Trophoblast cell (in vitro differentiated cells and primary cell): ENCODE results near the gene EML6.
"Not testable (repeated sequence)": the region's sequence is repeated elsewhere in the genome, so short reads cannot be mapped to it uniquely, and the experiment has no call there.

Source experiments
- DNase-seq, 2 donors: peaks; one replicate each; pipeline ENCODE4 v3.0.0-alpha.2; 2016
- H2AFZ ChIP-seq: 2 replicates; pipeline ENCODE4 v1.6.1; 2013; ENCODE audit warnings: low read length, moderate library complexity, mild to moderate bottlenecking; ENCODE audit not compliant: insufficient read depth, poor library complexity
- H2AK5ac ChIP-seq: 2 replicates; pipeline ENCODE4 v1.6.1; 2013; ENCODE audit warnings: mild to moderate bottlenecking, low read length
- H2BK120ac ChIP-seq: 2 replicates; pipeline ENCODE4 v1.6.1; 2013; ENCODE audit warnings: low read length, mild to moderate bottlenecking, moderate library complexity; ENCODE audit not compliant: insufficient read depth, poor library complexity
- H2BK12ac ChIP-seq: 2 replicates; pipeline ENCODE4 v1.6.1; 2013; ENCODE audit warnings: mild to moderate bottlenecking, low read length, moderate library complexity
- H2BK5ac ChIP-seq: 2 replicates; pipeline ENCODE4 v1.6.1; 2013; ENCODE audit warnings: low read length, low read depth, moderate library complexity, mild to moderate bottlenecking; ENCODE audit not compliant: poor library complexity
- H3K14ac ChIP-seq: 2 replicates; pipeline ENCODE4 v1.6.1; 2013; ENCODE audit warnings: mild to moderate bottlenecking, low read length
- H3K18ac ChIP-seq: 2 replicates; pipeline ENCODE4 v1.6.1; 2013; ENCODE audit warnings: mild to moderate bottlenecking, low read length
- H3K23ac ChIP-seq: 2 replicates; pipeline ENCODE4 v1.6.1; 2013; ENCODE audit warnings: low read length
- H3K27ac ChIP-seq: 2 replicates; pipeline ENCODE4 v1.5.1; 2013; ENCODE audit warnings: low read depth, mild to moderate bottlenecking, inconsistent platforms, low read length, moderate library complexity
- H3K27me3 ChIP-seq: 2 replicates; pipeline ENCODE4 v1.6.1; 2013; ENCODE audit warnings: inconsistent platforms, mild to moderate bottlenecking, low read length, moderate library complexity; ENCODE audit not compliant: insufficient read depth
- H3K36me3 ChIP-seq, 2 experiments: 1 replicate in 1 of 2; 2 replicates in 1 of 2; pipeline ENCODE4 v1.6.1; 2013; ENCODE audit warnings: low read length in 2 of 2, mild to moderate bottlenecking in 2 of 2, moderate library complexity in 1 of 2; ENCODE audit not compliant: insufficient read depth in 2 of 2, control insufficient read depth in 1 of 2
- H3K4ac ChIP-seq: 2 replicates; pipeline ENCODE4 v1.6.1; 2013; ENCODE audit warnings: low read depth, mild to moderate bottlenecking, low read length, moderate library complexity
- H3K4me1 ChIP-seq, 2 experiments: 1 replicate in 1 of 2; 2 replicates in 1 of 2; pipeline ENCODE4 v1.6.1; 2013; ENCODE audit warnings: low read length in 2 of 2, mild to moderate bottlenecking in 2 of 2, moderate library complexity in 1 of 2; ENCODE audit not compliant: insufficient read depth in 2 of 2, control insufficient read depth in 1 of 2
- H3K4me2 ChIP-seq: 2 replicates; pipeline ENCODE4 v1.6.1; 2013; ENCODE audit warnings: inconsistent platforms, mild to moderate bottlenecking, low read length, moderate library complexity
- H3K4me3 ChIP-seq: 2 replicates; pipeline ENCODE4 v1.5.1; 2013; ENCODE audit warnings: mild to moderate bottlenecking, low read depth, low read length, inconsistent platforms
- H3K79me1 ChIP-seq: one replicate; pipeline ENCODE4 v1.6.1; 2013; ENCODE audit warnings: low read length
- H3K79me2 ChIP-seq: 2 replicates; pipeline ENCODE4 v1.6.1; 2013; ENCODE audit warnings: low read length, mild to moderate bottlenecking; ENCODE audit not compliant: control insufficient read depth, insufficient read depth, poor library complexity
- H3K9ac ChIP-seq: 2 replicates; pipeline ENCODE4 v1.6.1; 2013; ENCODE audit warnings: mild to moderate bottlenecking, low read length
- H3K9me3 ChIP-seq: 2 replicates; pipeline ENCODE4 v1.6.1; 2013; ENCODE audit warnings: low read depth, mild to moderate bottlenecking, control low read depth, inconsistent platforms, low read length; ENCODE audit not compliant: insufficient read depth
- H4K12ac ChIP-seq: 2 replicates; pipeline ENCODE4 v1.6.1; 2013; ENCODE audit warnings: low read depth, mild to moderate bottlenecking, low read length, moderate library complexity
- H4K8ac ChIP-seq: 2 replicates; pipeline ENCODE4 v1.6.1; 2013; ENCODE audit warnings: low read depth, mild to moderate bottlenecking, low read length, moderate library complexity
- H4K91ac ChIP-seq: one replicate; pipeline ENCODE4 v1.6.1; 2013; ENCODE audit warnings: low read depth, mild to moderate bottlenecking, low read length, moderate library complexity
- WGBS: extraction: QIAGEN DNeasy Blood & Tissue Kit; methylation state at CpG from one replicate; pipeline ENCODE4 v1.1.7; 2013; ENCODE audit warnings: missing lambda C conversion rate; ENCODE audit not compliant: insufficient read length, insufficient coverage; ENCODE audit errors: extremely low coverage; 5-methylcytosine and 5-hydroxymethylcytosine counted together

The EML6 gene

GRCh38 chr2:54984476-54984875 is 261.0 kb downstream of the EML6 start:
- Histone ChIP-seq H3K36me3 (peaks cover 5 to 8% of the 10 kb centered on the region in 2 experiments), H2BK120ac (no peak overlapping the region), H3K79me1 (no peaks in the 10 kb centered on the region), H2AK5ac (no peak overlapping the region), H4K8ac (no peak overlapping the region), H3K4ac (no peak overlapping the region), H2BK12ac (no peak overlapping the region), H2BK5ac (no peak overlapping the region), H2AFZ (no peak overlapping the region), H3K4me3 (no peak overlapping the region), H3K9ac (no peak overlapping the region), H3K18ac (no peak overlapping the region), H3K79me2 (no peaks in the 10 kb centered on the region), H3K27me3 (no peaks in the 10 kb centered on the region), H3K23ac (no peak overlapping the region), H3K4me1 (peaks cover 0 to 2% of the 10 kb centered on the region in 2 experiments), H3K4me2 (no peak overlapping the region), H3K27ac (no peak overlapping the region), H3K14ac (no peak overlapping the region), H4K91ac (no peak overlapping the region), H4K12ac (no peak overlapping the region), H3K9me3 (no peaks in the 10 kb centered on the region)
- no peak for DNase-seq

- WGBS, result no CpG with 5 or more reads among the region's 3 CpGs
- no peak overlapping the region for H3K4ac ChIP-seq
These were observed 262.8 kb downstream of the EML6 start for GRCh38 chr2:54986264-54986663.

GRCh38 chr2:54988612-54989011 is 265.1 kb downstream of the EML6 start:
- H3K79me2 ChIP-seq, result peaks cover 4% of the 10 kb centered on the region
- H4K8ac ChIP-seq, result no peak overlapping the region
- no peak overlapping the region for H3K9ac ChIP-seq
- H3K4me3 ChIP-seq, result no peak overlapping the region
- no peak overlapping the region for H2BK5ac ChIP-seq
- peaks cover 5% of the 10 kb centered on the region in 2 experiments for H3K36me3 ChIP-seq
- no peak overlapping the region for H3K4me2 ChIP-seq
- no peak overlapping the region for H4K91ac ChIP-seq
- no peaks in the 10 kb centered on the region for H3K27me3 ChIP-seq
- H3K18ac ChIP-seq, result no peak overlapping the region
- H2AFZ ChIP-seq, result no peak overlapping the region
- H3K4me1 ChIP-seq, result peaks cover 0 to 2% of the 10 kb centered on the region in 2 experiments
- no peaks in the 10 kb centered on the region for H3K79me1 ChIP-seq
- H3K23ac ChIP-seq, result no peak overlapping the region
- H4K12ac ChIP-seq, result no peak overlapping the region
- no peak overlapping the region for H3K4ac ChIP-seq
- DNase-seq, result no peak
- H3K27ac ChIP-seq, result no peak overlapping the region
- H2BK120ac ChIP-seq, result no peak overlapping the region
- H2BK12ac ChIP-seq, result no peak overlapping the region
- no CpG with 5 or more reads among the region's 3 CpGs for WGBS
- no peaks in the 10 kb centered on the region for H3K9me3 ChIP-seq
- no peak overlapping the region for H3K14ac ChIP-seq
- H2AK5ac ChIP-seq, result no peak overlapping the region

More at GRCh38 chr2:54986264-54986663, 262.8 kb downstream of the EML6 start:
- Histone ChIP-seq H3K23ac (no peak overlapping the region), H2BK120ac (no peak overlapping the region), H3K27me3 (no peaks in the 10 kb centered on the region), H2AK5ac (no peak overlapping the region), H3K9me3 (no peaks in the 10 kb centered on the region), H3K4me2 (no peak overlapping the region), H2BK5ac (no peak overlapping the region), H2BK12ac (no peak overlapping the region), H4K8ac (no peak overlapping the region), H3K9ac (no peak overlapping the region), H4K91ac (no peak overlapping the region), H3K4me1 (peaks cover 0 to 2% of the 10 kb centered on the region in 2 experiments), H3K27ac (no peak overlapping the region), H3K36me3 (peaks cover 5 to 8% of the 10 kb centered on the region in 2 experiments), H3K18ac (no peak overlapping the region), H4K12ac (no peak overlapping the region), H3K14ac (no peak overlapping the region), H3K79me2 (peaks cover 2% of the 10 kb centered on the region), H3K4me3 (no peak overlapping the region), H3K79me1 (no peaks in the 10 kb centered on the region), H2AFZ (no peak overlapping the region)
- no peak for DNase-seq

- H4K91ac ChIP-seq, H3K4ac ChIP-seq, H3K79me1 ChIP-seq, H3K27me3 ChIP-seq, H3K36me3 ChIP-seq, H3K79me2 ChIP-seq, H3K18ac ChIP-seq, H3K4me3 ChIP-seq, H3K9ac ChIP-seq, H4K12ac ChIP-seq, H3K4me1 ChIP-seq, H3K27ac ChIP-seq, H2BK5ac ChIP-seq, H3K9me3 ChIP-seq, H4K8ac ChIP-seq, H2BK12ac ChIP-seq, DNase-seq, H2AK5ac ChIP-seq, H3K23ac ChIP-seq, H3K4me2 ChIP-seq, H3K14ac ChIP-seq, H2AFZ ChIP-seq, H2BK120ac ChIP-seq: not testable (repeated sequence)
- no CpG with 5 or more reads among the region's 19 CpGs for WGBS
These were observed 267.2 kb downstream of the EML6 start for GRCh38 chr2:54990694-54991093.
